GM21423 (cell line): ENCODE measurements around the gene UNC5A.
"Not testable (repeated sequence)": the region's sequence is repeated elsewhere in the genome, so short reads cannot be mapped to it uniquely, and the experiment has no call there.

Source experiments
- ATAC-seq: cut with Tn5 transposase; IDR thresholded peaks from one replicate; pipeline ENCODE4 v1.9.1; 2021; ENCODE audit warnings: mild to moderate bottlenecking, moderate library complexity; ENCODE audit not compliant: unreplicated experiment

The UNC5A gene

GRCh38 chr5:176861276-176861675 lies 50.9 kb downstream of the UNC5A start:
- ATAC-seq: no peak

- no peak for ATAC-seq
Observed at GRCh38 chr5:176862330-176862995, 52.1 kb downstream of the UNC5A start.

- ATAC-seq: no peak
Observed at GRCh38 chr5:176863041-176863764, 52.8 kb downstream of the UNC5A start.

GRCh38 chr5:176863765-176864098 lies 53.4 kb downstream of the UNC5A start:
- no peak for ATAC-seq

- no peak for ATAC-seq
Observed at GRCh38 chr5:176864755-176865154, 54.4 kb downstream of the UNC5A start.

GRCh38 chr5:176865964-176866363 lies 55.6 kb downstream of the UNC5A start:
- no peak for ATAC-seq

GRCh38 chr5:176866707-176867310 lies 56.5 kb downstream of the UNC5A start:
- ATAC-seq: no peak

GRCh38 chr5:176868126-176868525 lies 57.8 kb downstream of the UNC5A start:
- ATAC-seq: no peak

GRCh38 chr5:176868731-176869130 lies 58.4 kb downstream of the UNC5A start:
- no peak for ATAC-seq

- no peak for ATAC-seq
Observed at GRCh38 chr5:176869501-176870109, 59.2 kb downstream of the UNC5A start.

- no peak for ATAC-seq
Observed at GRCh38 chr5:176870110-176870591, 59.8 kb downstream of the UNC5A start.

GRCh38 chr5:176870644-176871043 lies 60.3 kb downstream of the UNC5A start:
- not testable (repeated sequence) for ATAC-seq

- ATAC-seq: not testable (repeated sequence)
Observed at GRCh38 chr5:176872586-176872985, 62.2 kb downstream of the UNC5A start.

- not testable (repeated sequence) for ATAC-seq
Observed at GRCh38 chr5:176873011-176873410, 62.7 kb downstream of the UNC5A start.

- no peak for ATAC-seq
Observed at GRCh38 chr5:176873541-176874172, 63.3 kb downstream of the UNC5A start.

- ATAC-seq: no peak
Observed at GRCh38 chr5:176874198-176874780, 63.9 kb downstream of the UNC5A start.

- ATAC-seq: no peak
Observed at GRCh38 chr5:176875014-176875550, 64.7 kb downstream of the UNC5A start.

GRCh38 chr5:176875783-176876505 lies 65.6 kb downstream of the UNC5A start:
- ATAC-seq: no peak

- no peak for ATAC-seq
Observed at GRCh38 chr5:176876506-176877431, 66.4 kb downstream of the UNC5A start.
